Thoracic aorta (tissue), 2 donors: ENCODE measurements around the gene ZNF580. TPM values are rescaled to one million over a fixed set of nuclear protein-coding genes. Genes with fewer than 3 reads are reported as not detected.

Source experiments
- ATAC-seq: fragments of 150-250 bp; one replicate; pipeline ENCODE4 v1.8.0; 2017; ENCODE audit warnings: low read depth; ENCODE audit not compliant: insufficient number of reproducible peaks, low FRiP score
- DNase-seq: peaks from one replicate; pipeline ENCODE4 v3.0.0-alpha.2; 2020; ENCODE audit warnings: low spot score
- H3K27ac ChIP-seq, 2 donors: fragments of 200-600 bp; sonication (generic); 1 replicate in 1 of 2; 2 replicates in 1 of 2; pipeline ENCODE4 v1.5.1; 2016; ENCODE audit warnings: mild to moderate bottlenecking in 2 of 2, moderate library complexity in 2 of 2
- H3K27me3 ChIP-seq: fragments of 200-600 bp; sonication (generic); replicated peaks from 2 replicates; pipeline ENCODE4 v1.6.0; 2016; ENCODE audit warnings: mild to moderate bottlenecking; ENCODE audit not compliant: insufficient read depth
- H3K36me3 ChIP-seq: fragments of 200-600 bp; sonication (generic); one replicate; pipeline ENCODE4 v1.5.1; 2016
- H3K4me1 ChIP-seq, 2 donors: fragments of 200-600 bp; sonication (generic); 1 replicate in 1 of 2; 2 replicates in 1 of 2; pipeline versions ENCODE4 v1.5.1 to v1.6.0; 2016; ENCODE audit warnings: low read depth in 2 of 2, mild to moderate bottlenecking in 1 of 2; ENCODE audit not compliant: control insufficient read depth in 1 of 2
- H3K4me3 ChIP-seq: fragments of 200-600 bp; sonication (generic); 2 replicates; pipeline ENCODE4 v1.5.1; 2016; ENCODE audit warnings: mild to moderate bottlenecking
- H3K9me3 ChIP-seq: fragments of 200-600 bp; sonication (generic); 2 replicates; pipeline ENCODE4 v1.5.1; 2016
- CTCF ChIP-seq: fragments of 200-600 bp; sonication (generic); IDR thresholded peaks from one replicate; pipeline ENCODE4 v1.5.1; 2019; ENCODE audit warnings: antibody characterized with exemption
- total RNA-seq, 2 donors: library from RNA; depleted of rRNA; stranded (reverse); fragments of >200 nt; gene quantifications; one replicate each; pipeline versions ENCODE4 v1.1.0 to v1.2.3, GENCODE V29; 2016

ZNF580 gene
- total RNA-seq, 2 donors from 2014 or later, result 46.0 to 65.5 TPM

- Histone ChIP-seq H3K4me3 (no peak overlapping the region), H3K36me3 (peaks cover 4% of the 10 kb centered on the region), H3K4me1 (peaks cover 32 to 40% of the 10 kb centered on the region in 2 donors), H3K27ac (no peak overlapping the region), H3K27me3 (no peaks in the 10 kb centered on the region), H3K9me3 (no peaks in the 10 kb centered on the region)
- DNase-seq, result no peak
- no peak for ATAC-seq
- no peak for TF ChIP-seq CTCF
Observed at GRCh38 chr19:55633861-55634260, 6.9 kb upstream of the ZNF580 start.

GRCh38 chr19:55635334-55635717, 5.5 kb upstream of the ZNF580 start:
- ATAC-seq (no peak), DNase-seq (no peak)
- no peak for TF ChIP-seq CTCF
- Histone ChIP-seq H3K9me3 (no peaks in the 10 kb centered on the region), H3K4me1 (peaks cover 43 to 54% of the 10 kb centered on the region in 2 donors), H3K27me3 (no peaks in the 10 kb centered on the region), H3K36me3 (peaks cover 4% of the 10 kb centered on the region), H3K4me3 (peak overlapping the region; percentile 100), H3K27ac (peak overlapping the region; percentile 100)

GRCh38 chr19:55635856-55636440, 4.9 kb upstream of the ZNF580 start:
- TF ChIP-seq CTCF, result no peak
- no peaks in the 10 kb centered on the region for H3K9me3 ChIP-seq
- no peaks in the 10 kb centered on the region for H3K27me3 ChIP-seq
- H3K4me1 ChIP-seq, result peaks cover 44 to 58% of the 10 kb centered on the region in 2 donors
- peak overlapping the region; percentile 100 for H3K27ac ChIP-seq
- H3K36me3 ChIP-seq, result peaks cover 4% of the 10 kb centered on the region
- peak overlapping the region; percentile 100 for H3K4me3 ChIP-seq
- DNase-seq (no peak), ATAC-seq (no peak)

GRCh38 chr19:55636723-55637122, 4.1 kb upstream of the ZNF580 start:
- peak overlapping the region in 1 of 2 donors; percentile 100 for H3K27ac ChIP-seq
- no peak for TF ChIP-seq CTCF
- peaks cover 48 to 58% of the 10 kb centered on the region in 2 donors for H3K4me1 ChIP-seq

GRCh38 chr19:55637534-55637933, 3.3 kb upstream of the ZNF580 start:
- Histone ChIP-seq H3K4me1 (peaks cover 53 to 60% of the 10 kb centered on the region in 2 donors), H3K27me3 (no peaks in the 10 kb centered on the region), H3K4me3 (no peak overlapping the region), H3K27ac (no peak overlapping the region), H3K36me3 (peaks cover 4% of the 10 kb centered on the region), H3K9me3 (no peaks in the 10 kb centered on the region)
- no peak for TF ChIP-seq CTCF
- ATAC-seq (no peak), DNase-seq (no peak)

More at GRCh38 chr19:55636723-55637122, 4.1 kb upstream of the ZNF580 start:
- ATAC-seq (no peak), DNase-seq (no peak)
- H3K36me3 ChIP-seq, result peaks cover 4% of the 10 kb centered on the region
- no peaks in the 10 kb centered on the region for H3K9me3 ChIP-seq
- peak overlapping the region; percentile 100 for H3K4me3 ChIP-seq
- no peaks in the 10 kb centered on the region for H3K27me3 ChIP-seq
